HT-29 (cell line): ENCODE data around the gene ATOH8. TPM values are rescaled to one million over a fixed set of nuclear protein-coding genes. Genes with fewer than 3 reads are reported as not detected.

Experiments used
- DNase-seq: peaks from one replicate; pipeline ENCODE4 v3.0.0-alpha.2; 2015; ENCODE audit warnings: low spot score
- total RNA-seq: library from RNA; depleted of rRNA; stranded (reverse); fragments of >200 nt; shearing (Covaris generic); gene quantifications from 2 replicates; pipeline ENCODE4 v1.2.3, GENCODE V29; 2014

Gene ATOH8
- total RNA-seq, 1 experiment from 2014 or later, result 2.3 TPM

DNA sequence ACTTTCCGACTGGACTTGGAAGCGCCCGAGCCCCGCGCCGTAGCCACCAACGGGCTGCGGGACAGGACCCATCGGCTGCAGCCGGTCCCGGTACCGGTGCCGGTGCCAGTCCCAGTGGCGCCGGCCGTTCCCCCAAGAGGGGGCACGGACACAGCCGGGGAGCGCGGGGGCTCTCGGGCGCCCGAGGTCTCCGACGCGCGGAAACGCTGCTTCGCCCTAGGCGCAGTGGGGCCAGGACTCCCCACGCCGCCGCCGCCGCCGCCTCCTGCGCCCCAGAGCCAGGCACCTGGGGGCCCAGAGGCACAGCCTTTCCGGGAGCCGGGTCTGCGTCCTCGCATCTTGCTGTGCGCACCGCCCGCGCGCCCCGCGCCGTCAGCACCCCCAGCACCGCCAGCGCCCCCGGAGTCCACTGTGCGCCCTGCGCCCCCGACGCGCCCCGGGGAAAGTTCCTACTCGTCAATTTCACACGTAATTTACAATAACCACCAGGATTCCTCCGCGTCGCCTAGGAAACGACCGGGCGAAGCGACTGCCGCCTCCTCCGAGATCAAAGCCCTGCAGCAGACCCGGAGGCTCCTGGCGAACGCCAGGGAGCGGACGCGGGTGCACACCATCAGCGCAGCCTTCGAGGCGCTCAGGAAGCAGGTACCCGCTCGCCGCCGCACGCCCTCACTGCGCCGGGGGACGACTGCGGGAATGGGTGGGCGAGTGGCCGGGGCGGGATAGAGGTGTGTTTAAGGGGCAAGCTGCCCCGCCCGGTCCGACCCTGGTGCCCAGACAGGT lies 713 bp downstream of the ATOH8 start:
- DNase-seq, result no peak

- DNase-seq, result no peak
These were observed 1.6 kb downstream of the ATOH8 start for GRCh38 chr2:85755122-85756027.

DNA sequence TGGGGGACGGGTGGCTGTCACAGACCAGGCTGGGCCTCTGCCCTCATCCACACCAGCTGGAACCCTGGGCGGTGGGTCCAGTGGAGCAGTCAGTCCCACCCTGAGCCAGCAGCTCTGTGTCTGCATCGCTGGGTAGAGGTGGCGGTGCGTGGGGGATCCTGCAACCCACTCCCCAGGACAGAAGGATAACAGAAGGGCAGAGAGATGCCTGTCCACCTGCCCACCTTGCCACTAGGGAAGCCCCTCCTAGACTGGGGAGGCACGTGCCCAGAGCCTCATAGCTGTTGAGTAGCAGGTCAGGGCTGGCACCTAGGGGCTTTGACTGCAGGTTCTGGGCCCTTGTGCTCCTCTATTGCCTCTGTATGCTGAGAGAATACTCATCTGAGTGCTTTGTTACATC lies 2.4 kb downstream of the ATOH8 start:
- DNase-seq, result no peak

DNA sequence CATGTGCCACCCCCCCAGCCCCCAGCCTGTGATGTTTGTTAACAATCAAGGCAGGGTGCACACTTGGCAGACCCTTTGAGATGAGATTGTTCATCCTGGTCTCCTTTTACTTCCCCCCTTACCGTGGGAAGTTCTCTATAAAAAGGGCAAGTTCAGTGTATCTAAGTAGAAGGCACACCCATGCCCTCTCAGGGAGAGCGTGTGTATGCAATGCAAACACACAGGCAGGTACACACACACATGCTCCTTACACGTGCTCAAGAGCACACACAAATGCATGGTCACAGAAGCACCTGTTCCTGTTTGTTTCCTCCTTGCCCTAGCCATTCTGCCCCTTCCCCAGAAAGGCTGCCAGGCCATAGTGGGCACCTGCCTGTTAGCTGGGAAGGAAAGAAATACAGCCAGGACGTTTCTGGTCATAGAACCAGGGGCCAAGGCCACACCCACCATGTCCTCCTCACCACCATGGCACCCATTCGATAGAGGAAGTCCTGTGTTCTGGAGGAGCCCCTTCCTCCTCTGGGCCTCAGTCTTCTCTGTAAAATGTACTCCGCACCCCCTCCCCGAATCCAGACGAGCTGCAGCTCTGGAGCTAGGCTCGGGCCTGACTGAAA lies 3.1 kb downstream of the ATOH8 start:
- no peak for DNase-seq

- DNase-seq, result no peak
These were observed 4.1 kb downstream of the ATOH8 start for GRCh38 chr2:85757860-85758259.

DNA sequence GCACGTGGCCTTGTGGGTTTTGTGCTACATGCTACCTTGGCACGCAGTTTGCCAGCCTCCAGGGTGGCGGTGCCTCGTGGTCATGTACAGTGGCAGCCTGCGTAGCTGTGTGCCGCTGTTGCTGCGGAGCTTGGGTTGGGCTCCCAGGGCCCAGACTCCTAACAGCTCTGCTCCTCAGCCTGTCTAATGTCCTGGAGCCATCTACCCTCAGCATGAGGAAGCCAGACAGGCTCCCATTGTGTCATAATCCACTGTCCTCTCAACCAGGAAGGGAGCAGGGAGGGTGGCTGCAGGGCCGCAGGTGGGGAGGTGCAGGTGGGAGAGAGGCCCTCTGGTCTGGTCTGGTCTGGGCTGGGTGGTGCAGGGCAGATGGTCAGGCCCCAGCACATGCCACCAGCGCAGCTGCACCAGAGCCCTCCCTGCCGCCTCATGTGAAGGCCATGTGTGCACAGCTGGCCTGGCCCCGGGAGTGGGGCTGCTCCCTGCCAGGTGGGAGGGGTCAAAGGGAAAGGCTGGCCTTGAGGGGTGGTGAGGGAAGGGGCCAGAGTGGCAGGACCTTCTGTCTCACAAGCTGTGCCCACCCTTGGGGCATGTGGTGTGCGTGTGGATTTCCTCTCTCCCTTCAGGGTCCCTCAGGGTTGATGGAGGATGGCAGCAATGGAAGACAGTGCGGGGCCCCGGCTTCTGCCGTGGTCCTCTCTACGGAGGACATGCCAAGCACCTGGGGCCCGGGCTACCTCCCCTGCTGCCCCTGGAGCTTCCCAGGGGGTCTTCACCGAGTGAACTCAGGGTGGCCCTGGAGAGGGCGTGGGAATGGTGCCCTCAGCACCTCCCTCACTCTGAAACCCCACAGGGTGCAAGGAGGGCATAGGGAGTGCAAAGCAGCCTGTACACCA lies 4.8 kb downstream of the ATOH8 start:
- DNase-seq, result no peak

- no peak for DNase-seq
These were observed 5.4 kb downstream of the ATOH8 start for GRCh38 chr2:85759257-85759613.

GRCh38 chr2:85760371-85760770 lies 6.6 kb downstream of the ATOH8 start:
- DNase-seq, result no peak

GRCh38 chr2:85760872-85761271 lies 7.1 kb downstream of the ATOH8 start:
- no peak for DNase-seq

GRCh38 chr2:85761512-85761944 lies 7.7 kb downstream of the ATOH8 start:
- no peak for DNase-seq

GRCh38 chr2:85761946-85762345 lies 8.2 kb downstream of the ATOH8 start:
- DNase-seq, result no peak

DNA sequence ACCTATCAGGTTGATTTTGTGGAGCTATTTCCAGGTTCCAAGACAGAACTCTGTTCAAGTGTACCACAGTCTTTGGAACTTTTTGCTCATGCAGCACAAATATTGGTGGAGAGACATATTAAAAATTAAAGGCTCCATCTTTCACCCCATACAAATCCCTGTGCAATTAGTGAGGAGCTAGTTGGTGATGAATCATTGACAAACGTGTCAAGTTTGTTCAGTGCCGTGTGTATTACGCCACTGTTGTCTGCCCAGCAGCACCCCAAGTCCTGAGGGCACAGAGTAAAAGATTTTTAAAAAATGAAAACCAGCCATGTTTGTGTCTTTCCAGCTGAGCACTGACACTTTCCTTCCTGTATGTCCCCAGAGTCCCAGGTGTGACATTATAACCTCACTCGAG lies 9.3 kb downstream of the ATOH8 start:
- DNase-seq, result no peak

- no peak for DNase-seq
These were observed 10.0 kb downstream of the ATOH8 start for GRCh38 chr2:85763831-85764230.

DNA sequence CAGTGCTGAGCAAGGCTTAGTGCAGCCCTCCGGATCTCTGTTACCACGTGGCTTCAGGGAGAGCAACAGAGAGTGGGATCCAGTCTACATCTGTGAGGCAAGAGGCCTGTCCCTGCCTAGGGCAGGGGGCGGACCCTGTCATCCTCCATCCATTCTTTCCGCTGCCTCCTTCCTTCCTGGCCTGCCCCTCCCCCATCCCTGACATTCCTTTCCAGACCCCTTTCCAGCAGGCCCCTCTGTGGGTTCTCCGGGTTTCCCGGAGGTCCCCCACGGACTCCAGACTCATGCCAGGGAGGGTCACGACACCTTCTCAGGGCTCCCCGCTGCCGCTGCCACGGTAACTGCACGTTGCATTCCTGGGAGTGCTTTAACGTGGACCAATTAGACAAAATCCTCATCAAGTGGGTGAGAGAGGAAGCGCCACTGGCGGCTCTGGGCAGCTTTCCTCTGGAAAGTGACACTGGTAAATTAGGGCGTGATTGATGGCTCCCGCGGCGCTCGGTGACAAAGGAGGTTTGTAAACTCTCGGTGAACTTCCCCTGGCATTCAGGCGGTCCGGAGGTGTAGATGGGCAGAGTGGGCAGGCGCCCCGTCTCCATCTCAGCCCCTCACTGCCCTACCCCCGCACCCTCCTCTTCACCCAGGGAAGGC lies 11.4 kb downstream of the ATOH8 start:
- DNase-seq, result no peak

DNA sequence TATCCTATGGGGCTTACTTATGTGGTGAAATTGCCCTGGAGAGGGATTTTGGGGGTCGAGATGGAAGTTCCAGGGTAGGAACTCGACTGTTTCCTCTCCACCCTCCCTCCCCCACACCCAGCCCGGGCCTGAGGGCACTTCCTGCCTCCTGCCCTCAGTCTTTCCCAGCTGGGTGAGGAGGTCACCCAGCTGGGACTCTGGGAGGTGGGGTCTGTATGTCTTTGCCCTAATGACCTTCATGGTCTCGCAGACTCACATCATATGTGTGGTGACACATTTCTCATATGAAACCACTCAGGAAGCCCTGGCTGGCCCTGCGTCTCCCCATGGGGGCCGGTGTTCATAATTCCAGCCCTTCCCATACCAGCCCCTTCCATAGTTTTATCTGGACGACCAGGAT lies 12.4 kb downstream of the ATOH8 start:
- no peak for DNase-seq

DNA sequence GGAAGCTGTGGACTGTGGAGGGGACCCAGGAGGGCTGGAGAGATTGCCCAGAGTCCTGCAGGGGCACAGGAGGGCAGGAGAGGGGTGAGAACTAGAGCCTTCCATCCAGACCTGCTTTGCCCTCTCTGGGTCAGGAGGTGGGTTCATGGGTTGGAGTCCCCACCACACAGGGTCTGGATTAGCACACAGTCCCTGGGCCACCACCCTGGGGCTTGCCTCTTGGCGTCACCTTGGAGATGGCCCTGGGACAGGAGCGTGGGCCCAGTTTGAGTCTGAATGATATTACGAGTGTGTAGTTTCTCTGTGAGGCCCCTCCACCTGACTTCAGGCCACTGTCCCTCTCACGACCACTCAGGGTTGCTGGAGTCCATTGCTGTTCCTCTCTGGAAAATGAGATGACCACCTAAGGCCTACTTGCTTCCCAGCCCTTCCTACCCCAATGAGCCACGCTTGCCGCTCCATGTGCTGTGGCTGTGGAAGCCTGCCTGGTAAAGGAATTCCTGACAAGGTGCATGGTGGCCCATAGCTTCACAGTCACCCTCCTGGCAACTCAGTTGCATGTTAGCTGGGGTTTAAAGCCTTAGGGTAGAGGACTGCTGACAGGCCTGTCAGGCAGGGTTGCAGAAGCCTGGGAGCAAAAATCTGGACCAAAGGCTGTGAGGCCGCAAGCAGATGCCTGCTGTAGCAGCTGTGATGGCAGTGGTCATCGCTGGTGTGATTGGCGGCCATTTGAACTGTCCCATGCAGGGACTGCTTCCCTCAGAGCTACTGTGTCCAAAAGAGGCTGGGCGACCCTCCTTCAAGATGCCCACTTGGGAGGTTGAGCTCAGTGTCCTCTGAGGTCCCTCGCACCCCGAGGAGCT lies 14.2 kb downstream of the ATOH8 start:
- no peak for DNase-seq

DNA sequence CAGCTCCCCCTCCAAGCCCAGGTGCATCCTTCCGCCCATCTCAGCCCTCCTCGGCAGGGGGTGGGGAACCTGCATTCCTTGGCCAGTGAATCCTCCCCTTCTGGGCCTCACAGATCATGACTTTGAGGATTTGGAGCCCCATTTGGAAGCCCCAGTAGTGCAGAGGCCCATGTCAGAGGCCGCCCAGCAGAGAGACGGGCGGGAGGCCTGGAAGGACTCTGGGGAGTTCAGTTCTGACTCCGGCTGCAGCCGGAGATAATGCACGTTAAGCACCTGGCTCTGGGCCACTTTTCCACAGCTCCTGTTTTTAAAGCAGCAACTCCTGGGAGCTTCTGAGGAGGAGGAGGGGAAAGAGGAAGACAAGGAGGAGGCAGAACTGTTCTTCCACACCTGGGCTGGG lies 14.9 kb downstream of the ATOH8 start:
- DNase-seq, result no peak

DNA sequence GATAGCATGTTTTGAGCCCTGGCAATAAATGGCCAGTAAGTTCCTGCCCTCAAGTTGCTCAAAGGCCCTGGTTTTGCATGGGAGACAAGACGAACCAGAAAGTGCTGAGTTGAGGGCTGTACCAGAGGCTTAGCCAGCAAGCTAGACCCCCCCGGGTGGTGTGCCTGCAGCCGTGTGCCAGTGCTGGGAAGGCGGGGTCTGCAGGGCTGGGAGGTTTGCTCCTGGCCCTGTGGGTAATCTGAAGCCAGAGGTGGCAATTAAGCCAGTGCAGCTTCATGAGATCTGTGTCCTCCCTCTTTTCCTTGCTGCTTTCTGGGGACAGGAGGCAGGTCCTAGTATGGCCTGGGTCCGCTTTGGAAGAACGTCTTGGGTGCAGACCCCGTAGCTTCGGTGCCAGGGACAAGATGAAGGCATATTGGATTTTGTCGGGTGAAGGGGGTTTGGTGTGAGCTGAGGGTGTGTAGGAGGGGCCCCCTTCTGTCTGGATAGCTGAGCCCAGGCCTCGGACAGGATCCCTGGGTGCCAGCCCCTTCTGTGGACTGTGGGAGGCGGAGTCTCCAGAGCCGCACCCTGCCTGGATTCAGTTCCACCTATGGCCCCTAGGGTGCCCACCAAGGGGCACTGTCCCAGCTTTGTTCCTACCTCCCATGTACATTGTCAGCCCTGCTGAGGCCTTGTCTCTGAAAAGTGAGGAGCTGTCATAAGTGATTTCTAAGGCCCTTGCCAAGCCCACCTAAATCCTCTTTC lies 15.6 kb downstream of the ATOH8 start:
- no peak for DNase-seq

- DNase-seq, result no peak
These were observed 16.2 kb downstream of the ATOH8 start for GRCh38 chr2:85769983-85770362.
